NCI-H1694 treated with DMSO at 0.1 percent for 48 hours (cell line): ENCODE results near the gene EEF1B2.
A peak's percentile ranks its signal among the peaks of the same experiment; 100 is the strongest.
"Not testable (repeated sequence)": the region's sequence is repeated elsewhere in the genome, so short reads cannot be mapped to it uniquely, and the experiment has no call there.

ENCODE experiments used
- DNase-seq: peaks from one replicate; lab custom pipeline; 2025; lab: John Stamatoyannopoulos, UW

EEF1B2 gene

DNA sequence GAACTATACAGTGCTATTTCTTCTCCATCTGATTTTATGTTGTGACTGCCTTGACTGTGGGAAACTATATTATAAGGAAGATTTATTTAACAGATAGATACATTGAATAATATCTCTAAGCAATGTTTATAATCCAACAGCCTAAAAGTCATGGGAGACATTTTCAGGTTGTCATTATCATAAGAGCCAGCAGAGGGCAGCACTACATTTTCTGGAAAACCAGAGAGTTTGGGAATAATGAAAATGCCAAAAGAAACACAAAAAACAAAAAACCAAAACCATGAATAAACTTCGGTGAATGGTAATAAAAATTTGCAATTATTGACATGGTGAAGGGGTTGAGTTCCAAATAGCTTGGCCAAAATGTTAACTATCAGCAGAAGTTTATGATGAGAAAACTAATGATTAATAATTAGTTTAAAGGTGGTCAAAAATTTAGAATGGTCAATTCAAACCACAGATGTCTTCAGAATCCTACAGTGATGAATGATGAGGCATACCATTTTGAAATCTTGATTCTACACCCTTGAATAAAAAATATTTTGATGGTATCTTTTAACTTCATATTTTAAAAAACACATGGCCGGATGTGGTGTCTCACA lies 4.7 kb downstream of the EEF1B2 start:
- DNase-seq = peak; percentile 23

GRCh38 chr2:206168230-206168629 lies 8.5 kb downstream of the EEF1B2 start:
- DNase-seq = not testable (repeated sequence)

DNA sequence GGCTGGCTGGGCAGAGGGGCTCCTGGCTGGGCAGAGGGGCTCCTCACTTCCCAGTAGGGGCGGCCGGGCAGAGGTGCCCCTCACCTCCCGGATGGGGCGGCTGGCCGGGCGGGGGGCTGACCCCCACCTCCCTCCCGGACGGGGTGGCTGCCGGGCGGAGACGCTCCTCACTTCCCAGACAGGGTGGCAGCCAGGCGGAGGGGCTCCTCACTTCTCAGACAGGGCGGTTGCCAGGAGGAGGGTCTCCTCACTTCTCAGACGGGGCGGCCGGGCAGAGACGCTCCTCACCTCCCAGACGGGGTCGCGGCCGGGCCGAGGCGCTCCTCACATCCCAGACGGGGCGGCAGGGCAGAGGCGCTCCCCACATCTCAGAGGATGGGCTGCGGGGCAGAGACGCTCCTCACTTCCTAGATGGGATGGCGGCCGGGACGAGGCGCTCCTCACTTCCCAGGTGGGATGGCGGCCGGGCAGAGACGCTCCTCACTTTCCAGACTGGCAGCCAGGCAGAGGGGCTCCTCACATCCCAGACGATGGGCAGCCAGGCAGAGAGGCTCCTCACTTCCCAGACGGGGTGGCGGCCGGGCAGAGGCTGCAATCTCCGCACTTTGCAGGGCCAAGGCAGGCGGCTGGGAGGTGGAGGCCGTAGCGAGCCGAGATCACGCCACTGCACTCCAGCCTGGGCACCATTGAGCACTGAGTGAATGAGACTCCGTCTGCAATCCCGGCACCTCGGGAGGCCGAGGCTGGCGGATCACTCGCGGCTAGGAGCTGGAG lies 12.1 kb downstream of the EEF1B2 start:
- not testable (repeated sequence) for DNase-seq

DNA sequence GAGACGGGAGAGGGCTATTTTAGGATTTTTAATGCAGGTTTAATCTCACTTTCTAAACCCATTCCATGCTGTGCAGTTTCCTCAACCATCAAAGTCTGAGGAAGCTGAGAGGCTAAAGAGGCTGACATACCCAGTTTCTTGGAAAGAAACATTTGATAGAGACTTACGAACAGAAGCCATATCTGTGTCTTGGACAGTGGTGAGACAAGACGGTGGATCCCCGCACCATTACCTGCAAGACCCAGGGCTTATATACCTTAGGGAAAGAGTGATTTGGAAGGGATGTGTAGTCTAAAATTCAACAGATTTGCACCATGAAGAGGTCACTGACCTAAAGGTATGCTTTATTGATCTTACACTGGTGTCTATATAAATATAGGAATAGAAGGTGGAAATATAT lies 13.5 kb downstream of the EEF1B2 start:
- DNase-seq = no peak

DNA sequence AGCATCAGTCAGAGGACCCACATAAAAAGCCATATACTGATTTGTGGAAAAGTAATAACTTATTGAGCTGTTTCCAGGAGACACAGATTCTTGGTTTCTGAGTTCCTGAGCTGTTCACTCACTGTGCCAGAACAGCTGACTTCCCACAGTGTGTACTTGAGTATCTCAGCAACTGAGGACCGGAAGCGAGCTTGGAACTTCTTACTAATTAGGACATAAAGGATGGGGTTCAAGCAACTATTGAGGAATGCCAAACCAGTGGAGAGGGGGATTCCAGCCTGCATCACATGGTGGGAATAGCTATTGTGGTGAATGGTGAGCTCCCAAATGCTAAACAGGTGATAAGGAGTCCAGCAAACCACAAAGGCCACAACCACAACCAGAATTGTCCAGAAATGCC lies 16.4 kb downstream of the EEF1B2 start:
- no peak for DNase-seq

- DNase-seq = no peak
Measured at GRCh38 chr2:206176901-206177300, 17.2 kb downstream of the EEF1B2 start.

DNA sequence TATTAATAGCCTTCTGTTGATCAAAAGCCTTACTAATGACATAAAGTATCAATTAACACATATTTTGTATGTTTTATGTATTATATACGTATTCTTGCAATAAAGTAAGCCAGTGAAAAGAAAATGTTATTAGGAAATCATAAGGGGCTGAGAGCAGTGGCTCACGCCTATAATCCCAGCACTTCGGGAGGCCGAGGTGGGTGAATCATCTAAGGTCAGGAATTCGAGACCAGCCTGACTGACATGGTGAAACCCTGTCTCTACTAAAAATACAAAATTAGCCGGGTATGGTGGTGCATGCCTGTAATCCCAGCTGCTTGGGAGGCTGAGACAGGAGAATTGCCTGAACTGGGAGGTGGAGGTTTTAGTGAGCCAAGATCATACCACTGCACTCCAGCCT lies 21.8 kb downstream of the EEF1B2 start:
- DNase-seq = not testable (repeated sequence)

DNA sequence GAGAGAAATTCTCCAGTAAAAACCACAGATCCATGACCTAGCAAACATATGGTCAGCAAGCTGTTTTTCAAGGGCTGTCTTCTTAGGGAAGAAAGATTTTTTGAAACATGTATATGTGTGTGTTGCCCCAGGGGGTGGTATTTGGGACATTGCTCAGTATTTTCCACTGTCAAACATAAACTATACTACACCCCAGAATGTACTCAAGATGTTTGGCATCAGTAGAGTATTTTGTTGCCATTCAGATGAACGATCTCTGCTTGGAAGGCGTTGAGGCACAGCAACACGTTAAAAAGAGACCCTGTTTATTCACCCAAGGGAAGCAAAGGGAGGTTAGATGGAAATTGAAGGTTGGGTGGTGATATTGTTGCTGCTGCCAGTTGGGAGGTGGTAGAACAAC lies 30.0 kb downstream of the EEF1B2 start:
- DNase-seq = no peak

GRCh38 chr2:206190111-206190510 lies 30.4 kb downstream of the EEF1B2 start:
- DNase-seq = no peak

- DNase-seq = no peak
Measured at GRCh38 chr2:206190689-206191088, 31.0 kb downstream of the EEF1B2 start.

- DNase-seq = no peak
Measured at GRCh38 chr2:206192157-206192556, 32.5 kb downstream of the EEF1B2 start.

DNA sequence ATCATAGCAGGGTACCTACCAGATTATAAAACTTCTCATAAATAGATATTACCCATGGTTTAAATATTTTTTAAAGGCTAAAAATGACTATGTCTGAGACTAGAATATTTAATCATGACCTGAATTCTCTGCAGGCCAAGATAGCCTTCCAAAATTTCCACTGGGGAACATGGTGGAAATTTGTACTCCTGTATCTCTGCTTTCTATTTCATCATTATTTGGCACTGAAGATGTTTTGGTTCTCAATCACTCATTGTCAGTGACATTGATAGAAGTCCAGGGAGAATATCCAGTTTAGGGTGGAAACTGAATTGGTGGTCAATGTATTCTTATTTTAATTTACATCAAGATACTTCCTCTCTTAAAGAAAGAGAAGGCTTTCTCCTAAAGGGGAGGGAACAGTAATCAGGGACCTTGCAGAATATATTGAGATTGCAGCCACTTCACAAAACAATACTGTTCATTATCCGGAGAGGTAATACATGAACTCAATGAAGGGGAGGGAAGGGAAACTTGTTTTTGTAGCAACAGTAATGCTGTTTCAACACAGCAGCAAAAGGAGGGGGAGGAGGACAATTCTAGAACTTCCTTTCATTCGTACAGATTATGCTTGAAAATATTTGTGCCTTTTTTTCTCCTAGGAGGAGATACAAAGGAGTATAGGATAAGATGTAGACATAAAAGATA lies 34.1 kb downstream of the EEF1B2 start:
- no peak for DNase-seq

- no peak for DNase-seq
Measured at GRCh38 chr2:206198677-206199076, 39.0 kb downstream of the EEF1B2 start.

DNA sequence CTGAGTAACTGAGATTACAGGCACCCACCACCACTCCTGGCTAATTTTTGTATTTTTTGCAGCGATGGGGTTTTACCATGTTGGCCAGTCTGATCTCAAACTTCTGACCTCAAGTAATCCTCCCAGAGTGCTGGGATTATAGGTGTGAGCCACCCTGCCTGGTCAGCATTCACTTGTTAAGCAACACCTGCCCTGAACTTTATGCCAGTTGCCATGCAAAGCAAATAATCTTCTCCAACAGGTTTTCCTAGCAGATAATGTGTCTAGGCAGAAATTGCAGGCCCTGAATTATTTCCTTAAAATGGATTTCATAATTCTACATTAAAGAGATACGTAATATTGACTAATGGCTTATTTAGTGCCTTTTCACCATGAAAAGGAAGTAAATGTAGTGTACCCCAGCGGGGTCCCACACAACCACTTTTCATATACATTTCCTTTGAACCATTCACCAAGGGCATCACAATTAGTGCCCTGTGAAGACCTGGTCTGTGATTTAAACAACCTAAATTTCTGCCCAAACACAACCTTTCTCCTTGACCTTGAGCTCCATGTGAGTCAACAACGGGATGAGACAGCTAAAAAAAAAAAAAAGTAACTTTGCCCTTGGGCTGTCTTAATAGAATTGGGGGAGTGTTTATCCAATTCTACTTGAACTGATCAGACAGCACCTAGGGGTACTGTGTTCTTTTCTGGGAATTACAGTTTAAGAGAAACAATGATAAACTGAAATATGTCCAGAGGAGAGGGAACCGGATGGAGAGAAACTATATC lies 41.6 kb downstream of the EEF1B2 start:
- DNase-seq = no peak

DNA sequence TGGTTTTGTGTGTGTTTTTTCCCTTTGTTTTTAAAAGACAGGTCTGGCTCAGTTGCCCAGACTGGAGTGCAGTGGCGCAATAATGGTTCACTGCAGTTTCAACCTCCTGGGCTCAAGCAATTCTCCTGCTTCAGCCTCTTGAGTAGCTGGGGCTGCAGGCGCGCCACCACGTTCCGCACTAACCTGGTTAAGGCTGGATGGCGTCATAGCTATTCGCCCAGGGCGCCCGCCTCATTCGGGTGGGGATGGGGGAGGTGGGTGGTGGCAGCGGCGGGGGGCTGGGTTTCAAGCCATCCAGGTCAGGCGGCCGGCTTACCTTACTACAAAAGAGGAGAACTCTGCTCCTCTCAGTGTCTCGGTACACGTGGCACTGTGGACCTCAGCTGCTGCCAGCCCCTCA lies 42.8 kb downstream of the EEF1B2 start:
- DNase-seq = no peak

GRCh38 chr2:206203331-206203730 lies 43.6 kb downstream of the EEF1B2 start:
- no peak for DNase-seq

DNA sequence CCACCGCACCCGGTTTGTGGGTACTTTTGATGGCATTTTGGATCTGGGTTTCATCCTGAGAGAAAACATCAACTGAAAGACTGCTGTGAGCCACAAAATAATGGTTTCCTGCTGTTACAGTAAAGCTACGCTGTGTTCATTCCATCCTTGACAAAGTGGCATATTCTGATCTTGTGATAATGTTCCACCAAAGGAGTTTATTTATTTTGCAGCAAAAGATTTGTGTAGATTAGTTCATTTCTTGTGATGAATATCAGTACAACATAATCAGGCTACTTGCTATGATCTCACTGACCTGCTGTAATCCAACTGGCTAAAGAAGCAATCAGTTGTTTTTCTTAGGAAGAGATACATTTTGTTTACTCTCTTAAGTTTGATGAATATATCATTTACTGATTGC lies 45.0 kb downstream of the EEF1B2 start:
- DNase-seq = no peak

GRCh38 chr2:206207316-206207715 lies 47.6 kb downstream of the EEF1B2 start:
- DNase-seq = not testable (repeated sequence)

DNA sequence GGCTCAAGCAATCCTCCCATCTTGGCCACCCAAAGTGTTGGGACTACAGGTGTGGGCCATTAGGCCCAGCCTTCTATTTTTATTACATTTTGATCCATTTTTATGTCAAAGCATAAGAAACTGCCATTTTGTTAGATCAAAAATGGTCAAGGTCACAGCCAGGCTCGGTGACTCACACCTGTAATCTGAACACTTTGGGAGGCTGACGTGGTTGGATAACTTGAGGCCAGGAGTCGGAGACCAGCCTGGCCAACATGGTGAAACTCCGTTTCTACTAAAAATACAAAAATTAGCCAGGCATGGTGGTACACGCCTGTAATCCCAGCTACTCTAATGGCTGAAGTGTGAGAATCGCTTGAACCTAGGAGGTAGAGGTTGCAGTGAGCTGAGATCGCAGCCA lies 49.2 kb downstream of the EEF1B2 start:
- no peak for DNase-seq

DNA sequence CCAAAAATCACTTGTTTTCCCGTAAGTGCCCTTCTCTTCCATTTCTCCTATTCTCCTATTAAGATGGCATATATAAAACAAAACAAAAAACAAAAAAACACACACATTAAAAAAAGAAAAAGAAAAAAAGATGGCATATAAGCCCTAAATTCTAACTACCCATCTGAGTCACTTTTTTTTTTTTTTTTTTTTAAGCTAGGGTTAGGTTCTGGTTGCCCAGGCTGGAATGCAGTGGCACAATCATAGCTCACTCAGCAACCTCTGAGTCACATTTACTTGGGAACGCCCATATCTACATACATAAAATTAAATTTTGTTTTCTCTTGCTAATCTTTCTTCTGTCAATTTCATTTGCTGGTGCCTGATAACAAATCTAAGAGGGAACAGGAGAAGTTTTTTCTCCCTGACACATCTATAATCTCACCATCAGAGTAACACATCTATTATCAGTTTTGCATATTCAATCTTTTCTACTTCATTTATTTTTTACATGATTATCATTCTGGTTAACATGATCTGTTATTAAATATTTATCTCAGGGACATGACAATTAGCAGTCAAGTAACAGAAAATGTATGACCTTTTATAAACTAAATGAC lies 52.1 kb downstream of the EEF1B2 start:
- DNase-seq = no peak
